Common myeloid progenitor, CD34-positive (primary cell): ENCODE results near the gene ELAC1. TPM values are rescaled to one million over a fixed set of nuclear protein-coding genes. Genes with fewer than 3 reads are reported as not detected.

Experiments
- CTCF ChIA-PET: fragments of 350-600 bp; sonication (Branson Sonifier 250); formaldehyde crosslinking; loops from one replicate; lab custom pipeline; 2021; ENCODE audit warnings: antibody characterized with exemption; lab: Charles Lee
- POLR2A ChIA-PET: fragments of 350-600 bp; sonication (Branson Sonifier 250); formaldehyde crosslinking; loops from one replicate; lab custom pipeline; 2021; ENCODE audit warnings: antibody characterized with exemption; lab: Charles Lee
- DNase-seq, 3 donors: peaks; one replicate each; pipeline versions ENCODE4 v3.0.0 to v3.0.0-alpha.2; 2013
- H3K27ac ChIP-seq, 2 experiments: 1 replicate in 1 of 2; 2 replicates in 1 of 2; pipeline ENCODE4 v1.7.0; 2013; ENCODE audit warnings: inconsistent platforms in 2 of 2, low read length in 2 of 2, mild to moderate bottlenecking in 2 of 2, low read depth in 1 of 2, moderate library complexity in 1 of 2; ENCODE audit not compliant: severe bottlenecking in 2 of 2, insufficient read depth in 1 of 2, poor library complexity in 1 of 2
- H3K27me3 ChIP-seq, 5 experiments: replicated peaks in 2 of 5; 1 replicate in 3 of 5; 2 replicates in 2 of 5; pipeline versions ENCODE4 v1.6.1 to v1.7.0; 2013; ENCODE audit warnings: low read length in 4 of 5, mild to moderate bottlenecking in 2 of 5, moderate library complexity in 2 of 5, inconsistent platforms in 1 of 5; ENCODE audit not compliant: insufficient read depth in 5 of 5, control insufficient read depth in 4 of 5
- H3K36me3 ChIP-seq, 4 experiments: 1 replicate in 2 of 4; 2 replicates in 2 of 4; pipeline versions ENCODE4 v1.6.1 to v1.7.0; 2013; ENCODE audit warnings: low read length in 3 of 4, control low read depth in 1 of 4, mild to moderate bottlenecking in 1 of 4; ENCODE audit not compliant: control insufficient read depth in 4 of 4, insufficient read depth in 4 of 4
- H3K4me1 ChIP-seq, 4 experiments: 1 replicate in 3 of 4; 2 replicates in 1 of 4; pipeline versions ENCODE4 v1.6.1 to v1.7.1; 2013; ENCODE audit warnings: low read length in 3 of 4, mild to moderate bottlenecking in 3 of 4, control low read depth in 1 of 4, inconsistent platforms in 1 of 4, moderate library complexity in 1 of 4; ENCODE audit not compliant: control insufficient read depth in 4 of 4, insufficient read depth in 4 of 4; ENCODE audit errors: control extremely low read depth in 1 of 4
- H3K4me3 ChIP-seq, 7 experiments: 1 replicate in 4 of 7; 2 replicates in 3 of 7; pipeline versions ENCODE4 v1.5.1 to v1.7.0; 2013; ENCODE audit warnings: mild to moderate bottlenecking in 7 of 7, low read length in 6 of 7, moderate library complexity in 6 of 7, inconsistent platforms in 2 of 7, low read depth in 2 of 7, control low read depth in 1 of 7; ENCODE audit not compliant: insufficient read depth in 4 of 7, control insufficient read depth in 1 of 7; ENCODE audit errors: extremely low read depth in 1 of 7
- H3K9me3 ChIP-seq, 5 experiments: 1 replicate in 4 of 5; 2 replicates in 1 of 5; pipeline versions ENCODE4 v1.6.1 to v1.7.1; 2013; ENCODE audit warnings: low read length in 4 of 5, mild to moderate bottlenecking in 2 of 5, inconsistent platforms in 1 of 5, low read depth in 1 of 5, moderate library complexity in 1 of 5; ENCODE audit not compliant: control insufficient read depth in 4 of 5, insufficient read depth in 2 of 5; ENCODE audit errors: control extremely low read depth in 1 of 5
- WGBS: methylation state at CpG from one replicate; pipeline ENCODE4 v1.1.5; 2013; ENCODE audit not compliant: insufficient coverage; 5-methylcytosine and 5-hydroxymethylcytosine counted together
- polyA plus RNA-seq: library from polyadenylated mRNA; unstranded; fragments of 120-200 nt; gene quantifications from one replicate; pipeline ENCODE4 v1.2.1, GENCODE V29; 2013

The ELAC1 gene
- polyA plus RNA-seq, result 8.4 TPM

DNA sequence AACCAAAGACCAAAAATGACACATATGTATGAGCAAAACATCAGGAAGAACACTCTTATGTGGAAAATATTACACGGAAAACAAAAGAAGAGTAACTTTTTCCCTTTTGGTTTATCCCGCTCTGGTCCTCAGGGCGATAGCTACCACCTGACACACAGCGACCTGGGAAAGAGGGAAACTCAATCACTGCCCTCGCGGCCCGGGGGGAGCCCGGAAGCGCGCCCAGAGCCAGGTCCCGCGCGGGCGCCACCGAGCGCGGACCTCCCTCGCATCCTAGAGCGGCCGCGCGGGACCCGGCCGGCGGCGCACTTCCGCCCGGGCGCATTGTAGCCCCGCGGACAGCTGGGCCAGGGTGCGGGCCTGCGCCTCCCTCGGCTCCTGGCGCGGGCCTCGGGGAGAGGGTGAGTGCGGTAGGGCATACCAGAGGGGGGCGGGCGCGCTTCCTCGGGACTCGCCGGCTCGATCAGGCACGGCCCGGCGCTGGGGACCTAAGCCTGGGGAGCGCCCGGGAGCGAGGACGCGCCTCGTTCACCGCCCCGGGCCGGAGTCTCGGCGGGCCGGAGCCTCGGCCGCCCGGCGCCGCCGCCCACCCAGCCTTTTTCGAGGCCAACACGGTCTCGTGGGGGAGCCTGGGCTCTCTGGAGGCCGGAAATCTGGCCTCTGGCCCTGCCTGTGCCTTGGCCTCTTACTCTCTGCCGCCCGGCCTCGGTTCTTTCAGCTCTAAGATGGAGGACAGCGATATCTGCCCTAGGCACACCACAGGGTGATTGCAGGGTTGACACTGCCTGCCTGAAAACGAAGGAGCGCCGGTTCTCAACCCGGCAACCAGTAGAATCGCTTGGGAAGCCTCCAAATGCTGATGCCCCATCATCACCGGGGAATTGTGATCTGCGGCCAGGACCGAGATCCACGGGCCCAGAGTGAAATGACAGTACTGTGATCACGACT, at the start of gene ELAC1:
ELAC1 (plus strand) TSS at position 327 of the 948 bp plus-strand sequence. CDS start 6,365 bp downstream, outside the sequence.
- Histone ChIP-seq H3K27ac (peak within 1 kb of the TSS; percentile 94 to 97), H3K4me3 (peak within 1 kb of the TSS; percentile 65 to 94 (median 89)), H3K4me1 (peaks cover 7 to 15% (median 11%) of the 10 kb centered on the region in 4 experiments), H3K9me3 (peaks cover 0 to 12% (median 5%) of the 10 kb centered on the region in 5 experiments), H3K27me3 (no peaks in the 10 kb centered on the region), H3K36me3 (no peaks in the 10 kb centered on the region)
- ChIA-PET CTCF (interaction anchor here (1.3 to 2.1 kb wide), 4 partner anchors 60 to 150 kb away, joined by 3 to 7 read pairs (median 4); no protein-coding TSS in a partner anchor), POLR2A (interaction anchor here (1.0 to 2.8 kb wide), 3 partner anchors 62 to 89 kb away, joined by 3 to 14 read pairs (median 4); partner anchors contain the start of genes ME2 and SMAD4)
- under 1% methylated on average over 69 of the region's 84 CpGs for WGBS
- DNase-seq, result peak; percentile 72 to 86 (median 81)

DNA sequence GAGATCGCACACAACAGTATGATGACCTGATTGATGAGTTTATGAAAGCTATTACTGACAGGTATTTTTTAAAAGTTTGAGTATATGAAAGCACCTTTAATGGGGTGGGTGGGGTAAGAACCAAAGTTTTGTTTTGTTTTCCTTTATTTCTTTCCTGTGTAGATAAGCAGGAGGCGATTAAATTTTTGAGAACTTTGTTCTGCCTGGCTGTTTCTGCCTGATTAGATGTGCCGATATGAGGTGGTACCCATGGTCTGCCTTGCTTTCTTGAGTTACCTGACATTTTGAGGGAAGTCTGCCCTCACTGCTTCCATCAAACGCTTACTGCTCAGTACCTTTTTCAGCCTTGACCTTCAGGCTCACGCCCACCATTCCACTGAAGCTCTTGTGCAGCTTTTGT, 49.7 kb upstream of the ELAC1 start:
- ChIA-PET CTCF (no interaction called here), POLR2A (no interaction called here)
- peak in 1 of 3 donors; percentile 6 for DNase-seq
- Histone ChIP-seq H3K27me3 (no peaks in the 10 kb centered on the region), H3K4me1 (no peaks in the 10 kb centered on the region), H3K9me3 (peaks cover 0 to 1% (median 0%) of the 10 kb centered on the region in 5 experiments), H3K36me3 (peaks cover 19 to 73% (median 45%) of the 10 kb centered on the region in 4 experiments), H3K4me3 (no peak overlapping the region), H3K27ac (no peak overlapping the region)
- WGBS, result 94% methylated on average over 4 of the region's 5 CpGs

DNA sequence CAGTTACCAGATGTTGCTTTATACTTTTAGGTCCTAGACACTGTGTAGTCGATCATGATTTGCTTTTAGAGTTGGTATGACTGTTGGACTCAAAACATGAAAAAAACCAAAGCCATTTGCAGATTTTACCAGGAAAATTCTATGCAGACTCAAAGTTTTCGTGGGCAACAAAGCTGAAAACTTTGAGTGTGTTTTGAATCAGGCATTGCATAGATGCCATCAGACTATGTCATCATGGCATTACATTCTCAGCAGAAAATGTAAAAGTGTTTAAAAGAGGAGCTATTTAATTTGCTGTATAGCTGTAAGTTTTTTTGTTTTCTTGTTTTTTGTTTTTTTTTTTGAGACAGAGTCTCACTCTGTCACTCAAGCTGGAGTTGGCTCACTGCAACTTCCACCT, 43.5 kb upstream of the ELAC1 start:
- Histone ChIP-seq H3K27me3 (no peaks in the 10 kb centered on the region), H3K36me3 (peaks cover 26 to 81% (median 52%) of the 10 kb centered on the region in 4 experiments), H3K27ac (no peak overlapping the region), H3K9me3 (peaks cover 0 to 17% (median 0%) of the 10 kb centered on the region in 5 experiments), H3K4me3 (no peak overlapping the region), H3K4me1 (no peaks in the 10 kb centered on the region)
- WGBS, result 100% methylated on average over 2 of the region's 2 CpGs
- ChIA-PET POLR2A (no interaction called here), CTCF (interaction anchor here (1.0 kb wide), 1 partner anchor 127 kb away, joined by 3 read pairs; no protein-coding TSS in a partner anchor)
- DNase-seq, result no peak

GRCh38 chr18:50926521-50926920, 41.3 kb upstream of the ELAC1 start:
- Histone ChIP-seq H3K27ac (no peak overlapping the region), H3K9me3 (peaks cover 0 to 17% (median 0%) of the 10 kb centered on the region in 5 experiments), H3K27me3 (no peaks in the 10 kb centered on the region), H3K36me3 (peaks cover 24 to 63% (median 42%) of the 10 kb centered on the region in 4 experiments), H3K4me1 (no peaks in the 10 kb centered on the region), H3K4me3 (no peak overlapping the region)
- peak in 2 of 3 donors; percentile 5 to 21 for DNase-seq
- CTCF ChIA-PET, result no interaction called here
- POLR2A ChIA-PET, result interaction anchor here (0.6 kb wide), 1 partner anchor 25 kb away, joined by 3 read pairs; no protein-coding TSS in a partner anchor

GRCh38 chr18:50928551-50928950, 39.3 kb upstream of the ELAC1 start:
- H3K27ac ChIP-seq, result no peak overlapping the region
- DNase-seq, result no peak
- POLR2A ChIA-PET, result interaction anchor here (0.7 kb wide), 1 partner anchor 19 kb away, joined by 3 read pairs; no protein-coding TSS in a partner anchor

DNA sequence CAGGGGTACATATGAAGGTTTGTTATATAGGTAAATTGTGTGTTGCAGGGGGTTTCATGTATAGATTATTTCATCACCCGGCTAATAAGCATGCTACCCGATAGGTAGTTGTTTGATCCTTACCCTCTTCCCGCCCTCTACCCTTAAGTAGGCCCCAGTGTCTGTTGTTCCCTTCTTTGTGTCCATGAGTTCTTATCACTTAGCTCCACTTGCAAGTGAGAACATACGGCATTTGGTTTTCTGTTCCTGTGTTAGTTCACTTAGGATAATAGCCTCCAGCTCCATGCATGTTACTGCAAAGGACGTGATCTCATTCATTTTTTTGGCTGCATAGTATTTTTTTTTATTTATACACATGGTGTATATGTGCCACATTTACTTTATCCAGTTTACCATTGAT, 34.2 kb upstream of the ELAC1 start:
- H3K9me3 ChIP-seq, result no peaks in the 10 kb centered on the region
- CTCF ChIA-PET, result no interaction called here
- H3K4me1 ChIP-seq, result no peaks in the 10 kb centered on the region
- WGBS, result 100% methylated on average over 3 of the region's 5 CpGs
- H3K36me3 ChIP-seq, result peaks cover 11 to 22% (median 19%) of the 10 kb centered on the region in 4 experiments
- no peak overlapping the region for H3K4me3 ChIP-seq
- DNase-seq, result no peak
- H3K27ac ChIP-seq, result no peak overlapping the region
- POLR2A ChIA-PET, result no interaction called here
- H3K27me3 ChIP-seq, result no peaks in the 10 kb centered on the region

More at GRCh38 chr18:50928551-50928950, 39.3 kb upstream of the ELAC1 start:
- CTCF ChIA-PET, result no interaction called here
- Histone ChIP-seq H3K36me3 (peaks cover 19 to 50% (median 36%) of the 10 kb centered on the region in 4 experiments), H3K4me1 (no peaks in the 10 kb centered on the region), H3K27me3 (no peaks in the 10 kb centered on the region), H3K9me3 (peaks cover 0 to 17% (median 0%) of the 10 kb centered on the region in 5 experiments), H3K4me3 (no peak overlapping the region)
- WGBS, result 96% methylated on average over 2 of the region's 2 CpGs
